ENCODE results near the gene PARVB. TPM values are rescaled to one million over a fixed set of nuclear protein-coding genes. Genes with fewer than 3 reads are reported as not detected.
A peak's percentile ranks its signal among the peaks of the same experiment; 100 is the strongest.

PARVB gene
- total RNA-seq, 1 donor from 2014 or later: 49.3 TPM

DNA sequence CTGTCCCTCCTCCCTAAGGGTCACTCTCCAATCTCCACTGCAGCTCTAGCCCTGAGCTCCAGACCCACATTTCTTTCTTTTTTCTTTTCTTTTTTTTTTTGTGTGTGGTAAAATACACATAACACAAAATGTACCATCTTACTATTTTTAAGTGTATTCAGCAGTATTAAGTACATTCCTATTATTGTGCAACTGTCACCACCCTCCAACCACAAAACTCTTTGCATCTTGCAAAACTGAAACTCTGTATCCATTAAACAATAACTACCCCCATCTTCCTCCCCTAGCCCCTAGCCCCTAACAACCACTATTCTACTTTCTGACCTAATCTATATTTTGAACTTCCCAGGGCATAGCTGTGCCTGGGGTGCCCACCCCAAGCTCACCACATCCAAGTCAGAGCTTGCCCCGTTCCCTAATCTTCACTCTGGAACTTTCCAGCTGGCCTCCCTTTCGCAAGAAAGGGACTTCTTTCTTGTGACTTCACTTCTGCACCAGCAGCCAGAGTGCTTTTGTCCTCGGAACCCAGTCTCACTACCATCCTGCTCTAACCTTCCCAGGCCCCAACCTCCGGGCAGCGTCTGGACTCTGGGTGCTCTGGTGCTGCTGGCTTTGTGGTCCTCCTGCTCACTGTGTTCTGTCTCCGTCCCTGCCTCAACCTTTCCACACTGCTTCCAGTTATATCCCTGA lies 187.3 kb downstream of the PARVB start:
- H3K9me3 ChIP-seq: peaks cover 12% of the 10 kb centered on the region
- DNase-seq (no peak), ATAC-seq (no peak)
- no peak overlapping the region for H3K27ac ChIP-seq
- TF ChIP-seq, protein P1, sequence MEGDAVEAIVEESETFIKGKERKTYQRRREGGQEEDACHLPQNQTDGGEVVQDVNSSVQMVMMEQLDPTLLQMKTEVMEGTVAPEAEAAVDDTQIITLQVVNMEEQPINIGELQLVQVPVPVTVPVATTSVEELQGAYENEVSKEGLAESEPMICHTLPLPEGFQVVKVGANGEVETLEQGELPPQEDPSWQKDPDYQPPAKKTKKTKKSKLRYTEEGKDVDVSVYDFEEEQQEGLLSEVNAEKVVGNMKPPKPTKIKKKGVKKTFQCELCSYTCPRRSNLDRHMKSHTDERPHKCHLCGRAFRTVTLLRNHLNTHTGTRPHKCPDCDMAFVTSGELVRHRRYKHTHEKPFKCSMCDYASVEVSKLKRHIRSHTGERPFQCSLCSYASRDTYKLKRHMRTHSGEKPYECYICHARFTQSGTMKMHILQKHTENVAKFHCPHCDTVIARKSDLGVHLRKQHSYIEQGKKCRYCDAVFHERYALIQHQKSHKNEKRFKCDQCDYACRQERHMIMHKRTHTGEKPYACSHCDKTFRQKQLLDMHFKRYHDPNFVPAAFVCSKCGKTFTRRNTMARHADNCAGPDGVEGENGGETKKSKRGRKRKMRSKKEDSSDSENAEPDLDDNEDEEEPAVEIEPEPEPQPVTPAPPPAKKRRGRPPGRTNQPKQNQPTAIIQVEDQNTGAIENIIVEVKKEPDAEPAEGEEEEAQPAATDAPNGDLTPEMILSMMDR (IDR thresholded peaks at IDR 0.05): no peak
- no peaks in the 10 kb centered on the region for H3K4me1 ChIP-seq
- H3K4me3 ChIP-seq: no peak overlapping the region
- intact Hi-C loops (cut with DNase I): no loop called here
- H3K27me3 ChIP-seq: no peaks in the 10 kb centered on the region
- H3K36me3 ChIP-seq: no peaks in the 10 kb centered on the region

DNA sequence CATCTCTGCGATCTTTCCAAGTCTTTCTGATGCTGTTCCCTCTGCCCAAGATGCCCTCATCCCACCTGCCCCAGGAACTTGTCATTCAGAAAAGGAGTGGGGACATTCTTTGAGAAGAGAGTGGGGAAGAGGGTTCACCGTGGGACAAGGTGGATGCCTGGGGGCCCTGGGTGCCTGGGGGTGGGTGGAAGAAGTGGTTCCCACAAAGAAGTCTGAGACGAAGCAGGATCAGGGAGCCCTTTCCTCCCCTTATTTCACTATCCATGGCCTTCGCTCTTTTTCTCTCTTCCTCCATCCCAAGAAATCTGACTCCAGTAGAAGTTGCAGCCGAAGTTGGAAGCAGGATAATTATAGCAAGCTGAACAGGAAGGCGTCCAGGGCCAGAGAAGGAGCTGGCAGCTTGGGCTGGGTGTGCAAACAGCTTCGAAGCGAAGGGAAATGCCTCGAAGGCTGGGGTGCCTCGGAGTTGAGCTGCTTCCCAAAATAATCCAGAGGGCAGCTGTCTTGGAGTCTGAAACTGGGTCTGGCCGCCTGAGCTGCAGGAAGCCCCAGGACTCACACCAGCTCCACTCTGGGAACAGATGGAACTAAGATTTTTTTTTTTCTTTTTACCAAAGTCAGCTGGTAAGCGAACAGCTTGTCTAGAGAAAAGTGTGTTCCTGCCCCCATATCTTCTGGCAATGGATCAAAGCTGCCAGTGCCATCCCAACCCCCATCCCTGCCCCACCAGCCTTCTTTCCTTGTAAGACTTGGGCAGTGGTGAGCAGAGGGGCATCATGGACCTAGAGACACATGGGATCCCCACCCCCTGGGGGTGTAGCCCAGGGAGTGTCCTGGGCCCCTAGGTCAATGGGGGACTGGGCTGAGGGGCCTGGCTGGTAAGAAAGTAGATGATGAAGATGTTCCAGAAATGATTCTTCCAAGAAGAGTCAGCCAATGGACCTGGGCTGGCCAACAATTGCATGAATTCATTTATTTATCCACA lies 188.1 kb downstream of the PARVB start:
- H3K4me3 ChIP-seq: no peak overlapping the region
- no peak overlapping the region for H3K27ac ChIP-seq
- H3K4me1 ChIP-seq: no peaks in the 10 kb centered on the region
- intact Hi-C loops (cut with DNase I): no loop called here
- TF ChIP-seq, protein P1 (IDR thresholded peaks at IDR 0.05): no peak
- H3K27me3 ChIP-seq: no peaks in the 10 kb centered on the region
- no peaks in the 10 kb centered on the region for H3K36me3 ChIP-seq
- DNase-seq (no peak), ATAC-seq (no peak)
- H3K9me3 ChIP-seq: peaks cover 12% of the 10 kb centered on the region

DNA sequence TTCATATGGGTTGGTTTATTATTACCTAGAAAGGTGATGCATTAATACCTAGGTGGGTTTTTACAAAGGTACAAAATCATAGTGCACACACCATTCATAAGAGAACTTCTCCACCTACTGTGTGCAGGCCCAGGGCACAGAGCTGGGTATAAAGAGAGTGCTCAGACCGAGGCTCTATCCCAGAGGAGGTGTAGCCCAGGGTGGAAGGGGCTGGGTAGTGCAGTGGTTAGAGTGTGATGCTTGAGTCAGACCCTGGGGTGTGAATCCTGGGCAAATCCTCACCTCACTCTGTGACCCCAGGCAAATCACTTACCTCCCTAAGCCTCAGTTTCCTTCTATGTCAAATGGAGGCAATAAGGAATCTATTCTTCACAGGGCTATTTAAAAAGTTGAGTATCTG lies 188.8 kb downstream of the PARVB start:
- Histone ChIP-seq H3K4me1 (no peaks in the 10 kb centered on the region), H3K36me3 (no peaks in the 10 kb centered on the region), H3K27me3 (no peaks in the 10 kb centered on the region), H3K27ac (no peak overlapping the region), H3K4me3 (no peak overlapping the region), H3K9me3 (peaks cover 12% of the 10 kb centered on the region)
- ATAC-seq (peak; percentile 26), DNase-seq (no peak)
- TF ChIP-seq, protein P1 (IDR thresholded peaks at IDR 0.05): no peak
- intact Hi-C loops (cut with DNase I): no loop called here

DNA sequence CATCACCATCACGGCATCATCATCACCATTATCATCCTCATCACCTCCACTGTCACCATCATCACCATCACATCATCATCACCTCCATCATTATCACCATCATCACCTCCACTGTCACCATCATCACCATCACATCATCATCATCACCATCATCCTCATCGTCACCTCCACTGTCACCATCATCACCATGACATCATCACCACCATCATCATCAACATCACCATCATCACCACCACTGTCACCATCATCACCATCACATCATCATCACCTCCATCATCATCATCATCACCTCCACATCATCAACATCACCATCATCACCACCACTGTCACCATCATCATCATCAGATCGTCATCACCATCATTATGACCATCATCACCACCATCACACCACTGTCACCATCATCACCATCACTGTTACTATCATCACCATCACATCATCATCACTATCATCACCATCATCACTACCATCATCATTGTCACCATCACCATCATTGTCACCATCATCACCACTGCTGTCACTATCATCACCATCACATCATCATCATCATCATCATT lies 189.5 kb downstream of the PARVB start:
- H3K4me3 ChIP-seq: no peak overlapping the region
- intact Hi-C loops (cut with DNase I): no loop called here
- TF ChIP-seq, protein P1 (IDR thresholded peaks at IDR 0.05): no peak

DNA sequence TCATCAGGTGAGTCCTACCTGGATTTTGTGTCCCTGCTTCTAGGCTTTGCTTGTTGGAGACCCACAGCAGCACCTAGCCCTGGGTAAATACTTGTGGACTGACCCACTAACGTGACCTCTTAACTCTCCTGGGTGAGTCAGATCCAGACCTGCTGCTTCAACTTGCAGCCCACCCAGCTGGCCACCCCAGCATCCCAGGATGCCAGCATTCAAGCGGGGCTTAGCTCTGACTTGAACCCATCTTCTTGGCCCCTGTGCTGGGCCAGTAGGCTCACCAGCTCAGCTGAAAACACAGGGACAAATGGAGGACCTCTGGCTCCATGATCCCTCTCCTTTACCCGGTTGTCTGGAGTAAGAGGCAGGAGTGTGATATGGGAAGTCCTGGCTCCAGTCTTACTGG lies 190.1 kb downstream of the PARVB start:
- Histone ChIP-seq H3K9me3 (peaks cover 9% of the 10 kb centered on the region), H3K36me3 (no peaks in the 10 kb centered on the region), H3K4me3 (no peak overlapping the region), H3K27me3 (no peaks in the 10 kb centered on the region), H3K27ac (no peak overlapping the region), H3K4me1 (no peaks in the 10 kb centered on the region)
- ATAC-seq (no peak), DNase-seq (no peak)
- TF ChIP-seq, protein P1 (IDR thresholded peaks at IDR 0.05): no peak
- intact Hi-C loops (cut with DNase I): no loop called here

More for the DNA sequence above, 189.5 kb downstream of the PARVB start:
- ATAC-seq: no peak
- Histone ChIP-seq H3K4me1 (no peaks in the 10 kb centered on the region), H3K9me3 (peaks cover 12% of the 10 kb centered on the region), H3K36me3 (no peaks in the 10 kb centered on the region), H3K27me3 (no peaks in the 10 kb centered on the region), H3K27ac (no peak overlapping the region)
- DNase-seq: no peak

Measured in upper lobe of right lung (tissue), 1 donor.